Heart left ventricle (tissue), 13 donors: ENCODE results near the gene CDC20B.

Experiments
- CTCF ChIP-seq, 12 donors: fragments of 200-600 bp; sonication (generic) in 4 of 12; IDR thresholded peaks; one replicate each; pipeline versions ENCODE4 v1.5.0 to v1.8.0; 2018 to 2022; ENCODE audit warnings: antibody characterized with exemption in 12 of 12, mild to moderate bottlenecking in 5 of 12
- POLR2A ChIP-seq, 2 donors: fragments of 450-650 bp; IDR thresholded peaks; one replicate each; pipeline ENCODE4 v1.6.1; 2017; ENCODE audit warnings: antibody characterized with exemption in 2 of 2, mild to moderate bottlenecking in 2 of 2, moderate library complexity in 2 of 2
- donor health status: ischemic (EF 13 %, LVEDD 7.1; RV severe dilation, severe dysfunction).
- donor health status: DM: no; HTN: yes; CAD: no.
- donor health status: DM: no; HTN: no; CAD: no.
- donor health status: ischemic (EF 25% LVEDD 6.9; RV normal size, moderate dysfunction).
- donor health status: ischemic (EF 25% LVEDD 5.7; RV mildly dilated, moderate dysfunction).
- donor health status: ischemic (EF 35%, LVEDD 5.7; RV mildly dilated, moderate dysfunction).
- donor health status: nonischemic (EF 11% LVEDD 7.7; RV severe dilation, severe dysfunction).
- donor health status: DM: yes; HTN: yes; CAD: no.
- donor health status: PGD.
- donor health status: ischemic (EF 29% LVEDD 5.4; RV normal size, mild dysfunction).
- donor health status: nonischemic (EF 23%, LVEDD 6.1; RV moderate dilation, normal function).

DNA sequence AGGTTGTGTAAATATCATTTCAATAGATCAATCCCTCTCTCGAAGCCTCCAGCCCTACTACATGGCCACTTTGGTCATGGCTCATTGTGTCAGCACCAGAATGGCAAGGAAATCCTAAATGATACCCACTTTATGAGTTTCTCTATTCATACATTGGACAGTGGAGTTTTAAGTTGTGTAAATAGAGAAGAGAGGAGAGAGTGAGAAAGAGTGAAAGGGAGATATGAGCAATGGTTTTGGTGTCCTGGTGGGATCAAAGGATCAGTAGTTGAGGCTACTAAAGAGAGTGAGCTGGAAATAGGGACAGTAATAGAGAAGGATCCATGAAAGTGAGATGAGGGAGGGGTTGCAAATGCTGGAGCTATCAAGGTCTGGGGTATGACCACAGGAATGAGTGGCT, 102.0 kb downstream of the CDC20B start:
- TF ChIP-seq CTCF (IDR thresholded peaks at IDR 0.05): no peak
- TF ChIP-seq POLR2A (IDR thresholded peaks at IDR 0.05): no peak
